GF-D8 (cell line): ENCODE results near the gene NLGN2.

ENCODE experiments used
- DNase-seq: peaks from one replicate; lab custom pipeline; 2025; lab: John Stamatoyannopoulos, UW

The NLGN2 gene

DNA sequence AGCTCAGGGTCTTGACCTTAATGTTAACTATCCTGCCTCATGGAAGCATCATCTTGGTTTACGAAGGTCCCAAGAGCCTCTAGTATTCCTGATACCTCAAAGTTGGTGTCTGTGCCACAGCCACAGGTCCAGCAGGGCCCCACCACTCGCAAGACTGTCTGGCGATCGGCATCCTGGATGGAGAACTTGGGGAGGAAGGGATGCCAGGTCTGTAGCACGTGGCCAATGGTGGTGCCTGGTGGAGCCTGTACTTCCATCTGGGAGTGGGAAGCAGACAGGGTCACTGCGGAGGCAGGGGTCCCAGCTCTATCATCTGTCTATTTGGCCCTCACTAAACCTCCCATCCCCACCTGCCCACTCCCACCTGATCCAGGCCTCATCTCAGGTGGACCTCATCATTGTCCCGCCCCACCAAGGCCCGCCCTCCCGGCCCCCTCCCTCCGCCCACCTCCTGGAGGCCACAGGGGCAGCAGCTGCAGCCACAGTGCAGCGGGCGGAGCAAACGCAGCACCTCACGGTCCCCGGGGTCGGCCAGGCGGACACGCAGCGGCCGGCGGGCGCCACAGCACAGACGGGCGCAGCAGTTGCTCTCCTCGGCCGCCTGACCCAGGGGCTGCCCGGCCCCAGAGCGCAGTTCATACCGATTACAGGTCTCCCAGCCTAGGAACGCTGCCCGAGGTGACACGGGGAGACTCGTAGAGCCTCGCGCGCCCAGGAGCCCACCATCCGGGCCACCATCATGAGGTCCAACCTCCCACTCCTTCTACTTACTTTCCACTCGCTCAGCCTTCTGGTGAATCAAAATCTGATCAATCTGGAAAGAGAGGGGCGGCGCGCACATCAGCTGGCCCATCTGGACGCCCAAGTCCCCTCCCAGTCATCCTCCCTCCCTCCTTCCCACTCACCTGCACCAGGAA, 14.7 kb upstream of the NLGN2 start:
- no peak for DNase-seq

DNA sequence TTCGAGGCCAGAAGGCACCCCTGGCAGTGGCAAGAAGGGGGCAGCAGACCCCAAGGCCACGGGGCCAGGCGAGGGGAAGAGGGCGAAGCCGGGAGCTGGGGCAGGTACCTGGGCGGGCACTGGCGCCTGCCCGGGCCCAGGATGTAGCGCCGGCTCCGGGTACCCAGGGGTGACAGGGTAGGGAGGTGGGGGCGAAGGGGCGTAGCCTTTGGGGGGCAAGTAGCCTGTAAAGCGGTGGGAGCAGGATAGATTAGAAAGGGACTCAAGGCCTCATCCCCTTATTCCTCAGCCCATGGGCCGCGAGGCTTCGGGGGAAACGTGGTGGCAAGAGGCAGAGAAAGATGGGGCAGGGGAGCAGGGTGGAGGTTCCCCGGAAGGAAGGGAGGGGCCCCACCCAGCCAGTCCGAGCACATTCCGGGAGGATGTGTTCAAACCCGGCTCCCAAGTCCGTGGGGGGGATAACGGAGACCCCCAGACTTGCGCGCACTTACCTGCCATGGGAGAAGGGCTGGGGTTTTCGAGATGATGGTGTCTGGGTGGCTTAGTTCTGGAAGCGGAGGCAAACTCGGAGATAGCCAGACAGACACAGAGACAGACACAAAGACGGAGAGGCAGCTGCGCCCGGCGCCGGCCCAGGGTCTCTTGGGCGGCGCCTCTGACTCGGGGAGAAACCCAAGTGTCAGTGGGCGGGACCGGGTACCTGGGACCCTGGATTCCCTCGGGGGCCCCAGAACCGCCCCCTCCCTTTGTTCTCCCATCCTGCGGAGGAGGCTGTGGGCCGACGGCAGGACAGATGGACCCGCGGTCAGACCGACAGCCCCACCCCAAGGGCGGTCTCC, 13.8 kb upstream of the NLGN2 start:
- no peak for DNase-seq

- DNase-seq = peak; percentile 40
Measured at GRCh38 chr17:7394452-7395191, 13.0 kb upstream of the NLGN2 start, which contains the start of gene PLSCR3. TSS of gene PLSCR3 (minus strand) at chr17:7394525. CDS start at chr17:7394110, 415 bp downstream.

DNA sequence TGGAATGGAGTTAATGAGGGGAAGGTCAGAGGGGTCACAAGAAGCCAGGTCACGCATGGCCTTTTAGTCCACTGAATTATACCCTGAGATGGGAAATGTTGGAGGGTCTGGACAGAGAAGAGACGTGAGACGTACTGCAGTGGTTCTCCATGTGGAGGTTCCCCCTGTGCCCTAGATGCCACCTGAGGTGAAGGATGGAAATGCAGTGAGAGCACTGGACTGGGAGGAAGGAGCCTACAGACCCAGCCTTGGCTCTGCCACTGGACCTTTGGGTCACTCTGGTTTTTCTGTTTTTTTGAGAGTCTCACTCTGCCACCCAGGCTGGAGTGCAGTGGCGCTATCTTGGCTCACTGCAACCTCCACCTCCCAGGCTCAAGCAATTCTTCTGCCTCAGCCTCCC, 11.5 kb upstream of the NLGN2 start:
- DNase-seq = no peak

GRCh38 chr17:7398612-7399011, 9.0 kb upstream of the NLGN2 start:
- no peak for DNase-seq

GRCh38 chr17:7403043-7403726, 4.5 kb upstream of the NLGN2 start:
- DNase-seq = no peak

DNA sequence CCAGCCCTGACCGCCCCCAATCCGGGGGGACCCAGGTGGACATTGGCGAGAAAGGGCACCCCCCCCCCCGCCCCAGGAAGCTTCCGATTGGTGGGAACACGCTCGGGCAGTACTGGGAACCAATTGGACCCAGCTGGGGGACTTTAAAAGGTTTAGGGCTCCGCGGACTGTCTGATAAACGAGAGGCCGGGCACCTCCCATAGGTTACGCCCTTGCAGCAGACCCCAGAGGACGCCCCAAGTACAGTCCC, 4.0 kb upstream of the NLGN2 start:
- DNase-seq = no peak

- peak; percentile 82 for DNase-seq
Measured at GRCh38 chr17:7403977-7404736, 3.5 kb upstream of the NLGN2 start, which contains the start of gene TMEM256. TSS of gene TMEM256 (minus strand) at chr17:7404097. CDS start at chr17:7404084, 13 bp downstream.

DNA sequence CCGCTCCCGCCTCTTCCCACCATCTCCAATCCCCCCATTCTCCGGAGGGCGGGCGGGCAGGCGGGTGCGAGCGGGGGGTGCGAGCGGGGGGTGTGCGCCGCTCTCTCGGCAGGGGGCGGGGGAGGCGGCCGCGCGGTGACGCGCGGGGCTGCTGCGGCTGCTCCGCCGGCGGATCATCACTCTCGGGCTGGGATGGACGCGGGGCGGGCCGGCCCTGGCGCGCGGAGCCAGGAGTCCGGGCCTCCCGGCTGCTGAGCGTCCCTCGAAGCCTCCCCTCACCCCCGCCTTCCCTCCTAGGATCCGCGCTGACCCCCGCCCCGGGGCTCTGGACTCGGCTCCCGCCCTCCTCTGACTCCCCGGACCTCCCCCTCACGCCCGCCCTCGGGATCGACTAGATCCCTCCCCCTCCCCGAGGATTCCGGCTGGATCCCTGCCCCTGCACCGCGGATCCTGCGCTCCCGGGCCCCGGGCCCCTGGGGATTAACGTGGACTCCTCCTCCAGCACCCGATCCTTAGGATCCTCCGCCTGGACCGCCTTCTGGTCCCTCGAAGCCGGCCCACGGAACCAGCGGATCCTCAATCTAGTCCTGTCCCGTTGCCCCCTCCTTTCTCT, 2.8 kb upstream of the NLGN2 start:
- no peak for DNase-seq

DNA sequence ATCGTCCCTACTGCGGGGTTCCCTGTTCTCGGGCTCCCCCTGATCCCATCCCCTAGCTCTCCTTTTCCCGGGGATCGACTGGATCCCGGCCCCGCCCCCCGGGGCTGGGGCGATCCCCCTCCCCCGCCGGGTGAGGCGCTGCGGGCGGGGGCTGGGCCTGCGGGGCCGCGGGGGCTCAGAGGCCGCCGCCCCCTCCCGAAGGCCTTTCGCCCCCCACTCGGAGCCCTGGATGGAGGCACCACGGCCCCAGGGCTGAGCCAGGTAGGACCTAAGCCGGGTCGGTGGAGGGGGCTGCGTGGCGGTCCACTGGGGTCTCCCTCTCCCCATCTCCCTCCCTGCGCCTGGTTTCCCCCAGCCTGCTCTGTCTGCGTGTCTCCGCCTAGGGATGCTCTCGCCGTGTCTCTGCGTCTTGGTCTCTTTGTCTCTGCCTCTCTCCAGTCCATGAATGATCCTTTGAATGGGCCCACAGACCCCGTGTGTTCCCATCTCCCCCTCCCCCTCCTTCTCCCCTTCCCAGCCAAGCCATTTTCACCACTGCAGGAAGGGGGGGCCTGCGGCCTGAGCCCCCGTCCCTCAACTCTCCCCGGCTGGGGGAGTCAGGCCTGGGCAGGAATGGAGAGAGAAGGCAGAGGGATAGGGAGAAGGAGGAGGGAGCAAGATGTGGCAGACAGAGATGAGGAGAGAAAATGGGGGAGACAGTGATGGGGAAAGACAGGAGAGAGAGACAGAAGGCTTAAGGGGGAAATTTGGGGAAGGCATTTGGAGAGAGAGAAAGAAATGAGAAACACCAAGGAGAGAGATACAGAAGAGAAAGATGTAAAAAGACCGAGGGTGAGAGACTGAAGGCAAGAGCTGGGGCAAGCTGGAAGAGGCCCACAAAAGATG, 2.1 kb upstream of the NLGN2 start:
- no peak for DNase-seq

DNA sequence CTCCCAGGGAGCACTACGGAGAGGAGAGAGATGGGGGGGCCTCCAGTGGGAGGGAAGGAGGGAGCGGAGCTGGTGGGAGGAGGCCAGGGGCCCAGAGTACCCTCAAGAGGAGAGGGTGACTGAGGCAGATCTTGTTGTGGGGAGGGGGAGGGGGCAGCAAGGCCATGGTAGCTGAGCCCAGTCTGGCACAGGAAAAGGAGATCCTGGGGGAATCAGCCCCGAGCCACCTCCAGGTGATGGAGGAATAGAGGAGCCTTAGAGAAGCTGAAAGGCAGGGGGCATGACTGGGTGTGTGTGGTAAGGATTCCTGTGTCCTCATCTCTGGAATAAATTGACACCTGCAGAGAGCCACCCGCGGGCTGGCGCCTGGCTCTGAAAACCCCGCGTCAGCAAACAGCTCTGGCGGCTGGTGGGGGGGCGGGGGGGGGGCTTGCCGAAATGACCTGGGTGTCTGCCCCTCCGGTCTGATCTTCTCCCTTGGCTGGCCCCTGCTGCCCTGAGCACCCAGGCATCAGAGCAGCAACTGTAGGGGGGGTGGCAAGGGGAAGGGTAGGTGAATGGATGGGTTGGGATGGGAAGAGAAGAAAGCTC, 1.3 kb upstream of the NLGN2 start:
- no peak for DNase-seq

- DNase-seq = no peak
Measured at GRCh38 chr17:7407082-7407481, 563 bp upstream of the NLGN2 start.

DNA sequence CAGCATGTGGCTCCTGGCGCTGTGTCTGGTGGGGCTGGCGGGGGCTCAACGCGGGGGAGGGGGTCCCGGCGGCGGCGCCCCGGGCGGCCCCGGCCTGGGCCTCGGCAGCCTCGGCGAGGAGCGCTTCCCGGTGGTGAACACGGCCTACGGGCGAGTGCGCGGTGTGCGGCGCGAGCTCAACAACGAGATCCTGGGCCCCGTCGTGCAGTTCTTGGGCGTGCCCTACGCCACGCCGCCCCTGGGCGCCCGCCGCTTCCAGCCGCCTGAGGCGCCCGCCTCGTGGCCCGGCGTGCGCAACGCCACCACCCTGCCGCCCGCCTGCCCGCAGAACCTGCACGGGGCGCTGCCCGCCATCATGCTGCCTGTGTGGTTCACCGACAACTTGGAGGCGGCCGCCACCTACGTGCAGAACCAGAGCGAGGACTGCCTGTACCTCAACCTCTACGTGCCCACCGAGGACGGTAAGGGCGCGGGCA, 645 bp downstream of the NLGN2 start:
- DNase-seq = no peak

- DNase-seq = no peak
Measured at GRCh38 chr17:7408863-7409262, 1.2 kb downstream of the NLGN2 start.

DNA sequence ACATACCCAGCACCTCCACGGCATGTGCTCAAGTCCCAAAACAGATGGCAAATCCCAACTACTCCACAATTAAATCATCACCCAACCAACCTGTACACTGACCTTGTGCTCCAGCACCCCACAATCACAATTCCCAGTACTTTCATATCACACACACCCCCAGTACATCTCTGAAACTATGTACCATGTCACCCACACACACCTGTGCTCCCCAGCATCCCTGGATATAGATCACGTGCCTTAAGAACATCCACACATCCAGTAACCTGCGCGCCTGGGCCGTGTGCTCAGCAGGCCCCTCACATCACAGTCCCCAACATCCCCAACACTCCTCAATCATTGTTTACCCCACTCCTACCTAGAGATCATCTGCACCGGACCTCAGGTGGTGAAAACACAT, 2.1 kb downstream of the NLGN2 start:
- DNase-seq = no peak

DNA sequence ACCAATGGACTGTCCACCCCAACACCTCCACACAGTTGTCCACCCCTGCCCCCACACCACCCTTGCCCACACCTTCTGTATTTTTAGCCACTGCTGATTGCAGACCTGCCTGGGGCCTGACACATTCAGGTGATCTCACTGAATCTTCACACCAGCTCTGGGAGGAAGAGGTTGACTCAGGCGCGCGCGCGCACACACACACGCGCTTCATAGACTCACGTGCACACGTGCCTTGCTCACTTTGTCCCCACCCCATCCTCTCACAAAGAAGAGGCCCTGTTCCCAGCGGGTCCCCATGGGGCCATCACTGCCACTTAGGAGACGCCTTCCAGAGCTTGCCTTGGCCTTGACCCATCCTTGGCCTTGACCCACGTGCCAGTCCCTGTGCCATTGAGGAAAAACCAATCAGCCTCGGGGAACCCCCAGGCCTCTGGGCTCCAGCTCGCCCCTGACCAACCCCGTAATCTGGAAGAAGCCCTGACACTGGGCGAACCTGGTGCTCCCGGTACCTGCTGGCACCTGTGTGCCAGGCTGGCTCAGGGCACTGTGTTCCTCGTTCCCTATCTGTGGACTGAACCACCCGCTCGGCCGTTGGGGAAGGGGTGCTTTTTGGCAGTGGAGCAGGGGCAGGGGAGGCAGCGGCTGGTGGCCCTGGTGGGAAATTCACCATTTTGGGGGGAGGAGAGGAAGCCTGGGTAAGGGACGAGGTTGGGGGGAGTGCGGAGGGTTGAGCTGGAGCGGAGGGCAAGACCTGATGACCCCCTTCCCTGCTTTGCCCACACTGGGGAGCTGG, 3.2 kb downstream of the NLGN2 start:
- DNase-seq = no peak

DNA sequence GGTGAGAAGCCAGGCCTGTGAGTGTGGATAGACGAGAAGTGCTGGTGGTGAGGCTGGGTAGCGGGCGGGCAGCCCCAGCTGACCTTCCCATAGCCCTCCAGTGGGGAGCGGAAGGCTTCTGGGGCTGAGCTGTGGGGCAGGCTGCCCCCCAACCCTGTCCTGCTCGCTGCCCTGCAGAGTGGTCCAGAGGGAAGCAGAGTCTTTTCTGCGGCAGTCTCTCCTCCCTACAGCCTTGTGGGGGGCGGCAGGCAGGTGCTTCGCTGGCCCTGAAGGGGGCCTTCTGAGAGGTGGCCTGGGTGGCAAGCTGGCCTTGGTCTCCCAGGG, 3.7 kb downstream of the NLGN2 start:
- DNase-seq = no peak

DNA sequence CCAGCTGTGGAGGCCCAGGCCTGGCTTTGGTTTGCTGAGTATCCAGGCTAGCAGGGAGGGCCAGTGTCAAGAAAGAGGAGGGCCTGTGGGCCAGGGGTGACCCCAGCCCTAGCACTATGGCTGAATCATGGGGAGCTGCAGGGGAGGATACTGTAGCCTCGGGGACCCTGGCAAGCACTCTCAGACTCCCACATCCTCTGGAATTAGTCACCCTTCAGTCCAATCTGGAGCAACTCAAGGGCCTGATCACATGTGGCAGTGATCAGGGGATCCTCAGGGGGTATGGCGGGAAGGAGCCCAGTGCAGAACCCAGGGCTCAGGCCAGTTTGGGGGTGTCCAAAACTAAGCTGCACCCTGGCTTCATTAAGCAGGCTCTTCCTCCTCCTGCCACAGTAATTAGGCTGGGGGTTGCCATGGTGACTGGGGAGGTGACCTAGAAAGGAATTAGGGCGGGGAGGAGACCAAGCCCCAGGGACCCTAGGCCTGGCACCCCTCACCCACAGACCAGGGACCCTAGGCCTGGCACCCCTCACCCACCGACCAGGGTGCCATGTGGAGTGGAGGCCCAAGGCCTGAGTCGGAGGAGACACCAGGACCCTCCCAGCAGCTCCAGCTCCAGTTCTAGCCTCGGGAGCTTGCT, 5.8 kb downstream of the NLGN2 start:
- no peak for DNase-seq
